PC-9 (cell line): ENCODE results near the gene HSPE1. TPM values are rescaled to one million over a fixed set of nuclear protein-coding genes. Genes with fewer than 3 reads are reported as not detected.
A peak's percentile ranks its signal among the peaks of the same experiment; 100 is the strongest.

Experiments
- BruUV-seq: library from RNA; stranded (reverse); fragments of 400-500 nt; replicated peaks from 2 replicates; lab custom pipeline; 2021; lab: Mats Ljungman, UMichigan
- CTCF ChIA-PET: fragments of 300-600 bp; sonication (Branson Sonifier 250); formaldehyde crosslinking; loops from one replicate; lab custom pipeline; 2022; ENCODE audit warnings: antibody characterized with exemption; lab: Charles Lee
- POLR2A ChIA-PET: fragments of 300-600 bp; sonication (Branson Sonifier 250); formaldehyde crosslinking; loops from one replicate; lab custom pipeline; 2022; ENCODE audit warnings: antibody characterized with exemption; ENCODE audit not compliant: unreplicated experiment; lab: Charles Lee
- DNase-seq, 2 experiments: peaks; one replicate each; pipeline versions ENCODE4 v3.0.0 to v3.0.0-alpha.2; 2015 to 2022; ENCODE audit warnings: mixed read lengths in 1 of 2
- H2AFZ ChIP-seq: fragments of 200-600 bp; sonication (generic); 2 replicates; pipeline ENCODE4 v1.8.1; 2017; ENCODE audit warnings: antibody characterized with exemption
- H3F3A ChIP-seq: fragments of 200-600 bp; sonication (generic); 2 replicates; pipeline ENCODE4 v1.8.1; 2017; ENCODE audit warnings: antibody characterized with exemption, mild to moderate bottlenecking, low read depth; ENCODE audit not compliant: insufficient read depth
- H3K27ac ChIP-seq: fragments of 200-600 bp; sonication (generic); 2 replicates; pipeline ENCODE4 v1.6.1; 2016; ENCODE audit warnings: mixed run types
- H3K27me3 ChIP-seq: fragments of 200-600 bp; sonication (generic); 2 replicates; pipeline ENCODE4 v1.6.1; 2016; ENCODE audit warnings: low read depth, mixed run types; ENCODE audit not compliant: insufficient read depth
- H3K36me3 ChIP-seq: fragments of 200-600 bp; sonication (generic); 2 replicates; pipeline ENCODE4 v1.6.1; 2016; ENCODE audit warnings: low read depth, mixed run types
- H3K4me1 ChIP-seq: fragments of 200-600 bp; sonication (generic); replicated peaks from 2 replicates; pipeline ENCODE4 v1.6.1; 2016; ENCODE audit warnings: mixed run types; ENCODE audit not compliant: insufficient read depth
- H3K4me2 ChIP-seq: fragments of 200-600 bp; sonication (generic); 2 replicates; pipeline ENCODE4 v1.6.1; 2017; ENCODE audit warnings: mixed run types
- H3K4me3 ChIP-seq: fragments of 200-600 bp; sonication (generic); 2 replicates; pipeline ENCODE4 v1.6.1; 2016; ENCODE audit warnings: mixed run types
- H3K79me2 ChIP-seq: fragments of 200-600 bp; sonication (generic); 2 replicates; pipeline ENCODE4 v1.6.1; 2017; ENCODE audit warnings: low read depth, mixed run types
- H3K9me2 ChIP-seq: fragments of 200-600 bp; sonication (generic); 2 replicates; pipeline ENCODE4 v1.8.1; 2017; ENCODE audit warnings: mild to moderate bottlenecking; ENCODE audit not compliant: insufficient read depth
- H3K9me3 ChIP-seq: fragments of 200-600 bp; sonication (generic); 2 replicates; pipeline ENCODE4 v1.8.1; 2016; ENCODE audit warnings: low read depth; ENCODE audit not compliant: insufficient read depth
- H4K20me1 ChIP-seq: fragments of 200-600 bp; sonication (generic); 2 replicates; pipeline ENCODE4 v1.8.1; 2017; ENCODE audit not compliant: insufficient read depth
- CTCF ChIP-seq: fragments of 200-600 bp; sonication (generic); conservative IDR thresholded peaks from 2 replicates; pipeline ENCODE4 v1.6.1; 2017; ENCODE audit warnings: mixed run types, antibody characterized with exemption, mild to moderate bottlenecking, moderate library complexity
- EZH2 ChIP-seq: fragments of 200-600 bp; sonication (generic); IDR thresholded peaks from 2 replicates; pipeline ENCODE4 v1.8.0; 2017; ENCODE audit warnings: antibody characterized with exemption, low read depth
- intact Hi-C: fragments of 100-400 bp; cut with micrococcal nuclease; formaldehyde crosslinking; loops from one replicate; pipeline ENCODE4 v1.10.0; 2022; ENCODE audit not compliant: unreplicated experiment
- total RNA-seq: library from RNA; stranded (reverse); gene quantifications from 2 replicates; pipeline ENCODE4 v1.2.3, GENCODE V29; 2021

Gene HSPE1
- total RNA-seq, 1 experiment from 2014 or later, result 219 TPM

- Histone ChIP-seq H3K4me3 (peak overlapping the region; percentile 99), H2AFZ (no peak overlapping the region), H3K4me2 (peak overlapping the region; percentile 88), H3K4me1 (peaks cover 18% of the 10 kb centered on the region), H3K27ac (no peak overlapping the region; the same call in 1 of the 2 replicates), H3K9me3 (no peaks in the 10 kb centered on the region), H3K79me2 (peaks cover 66% of the 10 kb centered on the region), H3K9me2 (no peaks in the 10 kb centered on the region), H3F3A (peaks cover 34% of the 10 kb centered on the region; the same call in 1 of the 2 replicates), H3K36me3 (peaks cover 44% of the 10 kb centered on the region), H4K20me1 (peaks cover 31% of the 10 kb centered on the region), H3K27me3 (no peaks in the 10 kb centered on the region)
- no peak for DNase-seq
- POLR2A ChIA-PET, result no interaction called here
- no TSS peak for BruUV-seq
- intact Hi-C loops, result loop anchor here (5.0 kb wide), 1 partner anchor 205 kb away; the partner anchor contains the start of gene MARS2
- TF ChIP-seq CTCF, result no peak
- TF ChIP-seq EZH2, result no peak
- CTCF ChIA-PET, result no interaction called here
These were observed 2.5 kb downstream of the HSPE1 start for GRCh38 chr2:197502685-197503084.

- no peaks in the 10 kb centered on the region for H3K27me3 ChIP-seq
- H2AFZ ChIP-seq, result no peak overlapping the region
- H3K4me2 ChIP-seq, result no peak overlapping the region
- no peak overlapping the region for H3K27ac ChIP-seq
- no TSS peak for BruUV-seq
- no peak overlapping the region for H3K4me3 ChIP-seq
- peaks cover 16% of the 10 kb centered on the region; the same call in 1 of the 2 replicates for H3K4me1 ChIP-seq
- H3F3A ChIP-seq, result peaks cover 39% of the 10 kb centered on the region; the same call in 1 of the 2 replicates
- H3K9me2 ChIP-seq, result no peaks in the 10 kb centered on the region
- H3K36me3 ChIP-seq, result peaks cover 35% of the 10 kb centered on the region
- CTCF ChIA-PET, result no interaction called here
- POLR2A ChIA-PET, result no interaction called here
- peaks cover 27% of the 10 kb centered on the region for H4K20me1 ChIP-seq
- DNase-seq, result no peak
- H3K9me3 ChIP-seq, result no peaks in the 10 kb centered on the region
- intact Hi-C loops, result loop anchor here (5.0 kb wide), 1 partner anchor 203 kb away; the partner anchor contains the start of gene MARS2
- peaks cover 53% of the 10 kb centered on the region for H3K79me2 ChIP-seq
- TF ChIP-seq EZH2 (no peak), CTCF (no peak)
These were observed 3.8 kb downstream of the HSPE1 start for GRCh38 chr2:197504000-197504399.

- Histone ChIP-seq H3K9me3 (no peaks in the 10 kb centered on the region), H3K4me1 (peaks cover 16% of the 10 kb centered on the region; the same call in 1 of the 2 replicates), H3K4me2 (no peak overlapping the region), H4K20me1 (peaks cover 27% of the 10 kb centered on the region), H3K27me3 (no peaks in the 10 kb centered on the region), H2AFZ (no peak overlapping the region), H3K4me3 (no peak overlapping the region), H3K36me3 (peaks cover 35% of the 10 kb centered on the region), H3K27ac (no peak overlapping the region), H3K9me2 (no peaks in the 10 kb centered on the region), H3K79me2 (peaks cover 48% of the 10 kb centered on the region), H3F3A (peaks cover 39% of the 10 kb centered on the region; the same call in 1 of the 2 replicates)
- TF ChIP-seq EZH2 (no peak), CTCF (no peak)
- CTCF ChIA-PET, result no interaction called here
- DNase-seq, result no peak
- no TSS peak for BruUV-seq
- POLR2A ChIA-PET, result no interaction called here
- intact Hi-C loops, result loop anchor here (5.0 kb wide), 1 partner anchor 203 kb away; the partner anchor contains the start of gene MARS2
These were observed 4.3 kb downstream of the HSPE1 start for GRCh38 chr2:197504512-197504911.
